GM18517 (cell line): Measurements from ENCODE around the gene RPS15A.

Source experiments
- ATAC-seq: cut with Tn5 transposase; IDR thresholded peaks from one replicate; pipeline ENCODE4 v1.9.1; 2021; ENCODE audit warnings: mild to moderate bottlenecking, moderate library complexity; ENCODE audit not compliant: unreplicated experiment

The RPS15A gene

DNA sequence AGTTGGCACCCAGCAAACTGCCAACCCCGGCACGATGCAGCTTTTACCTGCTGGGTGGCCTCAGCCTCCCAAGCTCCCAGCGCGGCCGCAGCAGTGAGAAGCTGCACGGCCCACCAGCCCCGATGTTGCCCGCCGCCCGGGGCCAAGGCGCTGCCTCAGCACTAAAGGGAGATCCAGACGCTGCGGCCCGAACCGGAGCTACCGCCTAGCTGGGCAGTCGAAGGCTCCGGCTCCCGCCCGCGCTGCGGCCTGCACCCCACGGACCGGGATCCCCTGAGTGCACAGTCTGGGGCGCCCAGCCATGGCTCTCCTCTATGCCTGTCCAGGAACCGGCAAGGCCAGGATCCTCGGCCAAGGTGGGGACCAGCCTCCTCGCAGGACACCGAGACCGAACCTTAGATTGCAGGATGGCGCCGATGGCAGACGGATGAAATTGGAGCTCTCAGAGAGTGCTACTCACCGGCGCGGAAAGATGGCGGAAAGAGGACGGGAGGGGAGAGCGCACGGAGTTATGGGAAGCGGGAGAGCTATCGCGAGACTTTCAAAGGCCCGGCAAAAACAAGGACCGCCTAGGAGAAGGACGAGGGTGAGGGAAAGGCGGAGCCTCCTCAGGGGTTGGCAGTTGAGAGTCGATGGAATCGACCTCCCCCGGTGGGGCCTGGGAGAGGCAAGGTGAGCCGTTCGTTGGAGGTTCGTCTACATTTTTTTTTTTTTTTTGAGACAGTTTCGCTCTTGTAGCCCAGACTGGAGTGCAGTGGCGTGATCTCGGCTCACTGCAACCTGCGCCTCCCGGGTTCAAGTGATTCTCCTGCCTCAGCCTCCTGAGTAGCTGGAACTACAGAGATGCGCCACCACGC lies at the start of gene RPS15A:
RPS15A (minus strand) TSS at position 485 of the 857 bp plus-strand sequence. CDS start 1,221 bp downstream, outside the sequence.
- peak; percentile 90 for ATAC-seq

- ATAC-seq: no peak
Measured at GRCh38 chr16:18839555-18839954, 49.4 kb upstream of the RPS15A start.

DNA sequence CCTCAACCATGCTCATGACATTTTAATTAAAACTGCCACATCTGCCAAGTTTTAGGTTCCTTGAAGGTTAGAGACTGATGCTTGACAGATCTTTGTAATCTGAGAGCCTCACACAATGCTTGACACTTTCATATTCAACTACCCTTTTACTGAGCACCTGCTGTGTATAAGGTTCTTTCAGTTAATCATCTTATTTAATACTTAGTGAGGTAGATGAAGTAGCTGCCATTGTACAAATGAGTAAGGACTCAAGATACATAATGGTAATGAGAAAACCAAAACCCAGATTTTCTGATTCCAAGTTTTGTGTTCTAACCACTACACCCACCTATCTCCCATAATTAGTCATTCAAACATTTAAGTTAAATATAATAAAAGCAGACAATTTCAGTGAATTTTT lies 46.6 kb upstream of the RPS15A start:
- ATAC-seq: no peak

GRCh38 chr16:18834864-18835263 lies 44.7 kb upstream of the RPS15A start:
- no peak for ATAC-seq

DNA sequence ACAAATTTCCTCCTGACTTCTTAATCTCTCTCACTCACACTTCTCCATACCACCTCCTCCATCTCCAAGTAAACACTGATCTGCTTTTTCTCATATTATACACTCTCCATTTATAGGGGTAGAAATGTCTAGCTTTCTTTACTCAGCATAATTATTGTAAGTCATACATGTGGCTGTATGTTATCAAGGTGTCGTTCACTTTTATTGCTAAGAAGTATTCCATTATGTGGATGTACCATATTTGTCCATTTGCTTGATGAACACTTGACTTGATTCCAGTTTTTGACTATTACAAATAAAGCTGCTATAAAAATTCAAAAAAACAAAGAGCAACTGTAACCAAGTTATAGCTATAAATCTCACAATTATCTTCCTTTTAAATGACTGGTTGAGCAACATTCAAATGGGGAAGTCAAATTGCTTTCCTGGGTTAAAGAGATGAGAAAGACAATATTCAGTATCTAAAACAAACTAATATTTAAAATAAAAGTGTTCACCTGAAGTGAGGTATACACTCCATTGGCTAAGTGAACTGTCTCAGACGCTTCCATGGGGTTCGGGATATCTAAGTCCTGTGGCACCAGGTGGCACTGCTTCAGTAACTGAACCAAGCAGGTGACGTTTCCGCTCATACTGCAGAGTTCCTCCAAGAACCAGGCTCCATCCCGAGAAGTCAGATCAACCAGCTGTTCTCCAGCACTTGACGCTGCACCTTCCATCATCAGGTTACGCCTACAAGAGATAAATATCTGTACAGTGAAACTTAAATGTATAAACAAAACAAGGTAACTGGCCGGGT lies 43.8 kb upstream of the RPS15A start:
- no peak for ATAC-seq

- no peak for ATAC-seq
Measured at GRCh38 chr16:18832613-18833012, 42.5 kb upstream of the RPS15A start.

DNA sequence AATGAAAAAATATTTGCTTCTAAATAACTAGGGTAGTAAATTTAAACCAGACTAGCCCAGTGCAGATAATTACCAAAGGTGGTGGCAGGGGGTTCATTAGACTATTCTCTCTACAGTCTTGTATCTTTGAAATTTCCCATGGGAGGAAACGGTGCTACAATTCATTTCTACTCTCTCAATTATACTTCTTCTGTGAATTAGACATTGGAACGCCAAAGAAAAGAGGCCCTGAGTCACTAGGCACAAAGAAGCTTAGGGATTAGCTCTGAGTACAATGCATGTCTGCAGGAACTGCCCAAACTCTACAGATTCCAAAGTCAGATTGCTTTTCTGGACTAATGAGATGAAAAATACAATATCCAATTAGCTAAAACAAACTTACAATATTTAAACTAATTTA lies 41.9 kb upstream of the RPS15A start:
- ATAC-seq: no peak

- no peak for ATAC-seq
Measured at GRCh38 chr16:18829251-18829650, 39.1 kb upstream of the RPS15A start.

DNA sequence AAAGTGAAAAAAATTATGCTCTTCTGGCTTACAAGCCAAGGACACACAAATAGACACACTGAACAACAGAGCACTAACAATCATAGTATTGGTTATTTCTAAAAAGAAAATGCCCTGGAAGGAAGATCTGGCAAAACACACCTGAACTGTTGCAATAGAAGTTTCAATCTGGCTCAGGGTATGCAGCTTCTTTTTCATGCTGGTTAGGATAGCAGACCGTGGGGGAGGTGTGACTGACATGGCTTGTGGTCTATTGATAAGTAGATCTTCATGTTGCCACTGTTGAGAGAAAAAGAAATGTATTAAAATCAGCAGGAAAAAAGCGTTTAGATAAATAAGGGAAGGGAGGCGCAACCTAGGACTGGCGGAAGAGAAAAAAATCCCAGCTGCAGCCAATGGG lies 37.8 kb upstream of the RPS15A start:
- ATAC-seq: no peak

GRCh38 chr16:18816286-18816685 lies 26.2 kb upstream of the RPS15A start:
- ATAC-seq: no peak

GRCh38 chr16:18811925-18812324 lies 21.8 kb upstream of the RPS15A start:
- ATAC-seq: no peak

GRCh38 chr16:18809165-18809564 lies 19.0 kb upstream of the RPS15A start:
- no peak for ATAC-seq

DNA sequence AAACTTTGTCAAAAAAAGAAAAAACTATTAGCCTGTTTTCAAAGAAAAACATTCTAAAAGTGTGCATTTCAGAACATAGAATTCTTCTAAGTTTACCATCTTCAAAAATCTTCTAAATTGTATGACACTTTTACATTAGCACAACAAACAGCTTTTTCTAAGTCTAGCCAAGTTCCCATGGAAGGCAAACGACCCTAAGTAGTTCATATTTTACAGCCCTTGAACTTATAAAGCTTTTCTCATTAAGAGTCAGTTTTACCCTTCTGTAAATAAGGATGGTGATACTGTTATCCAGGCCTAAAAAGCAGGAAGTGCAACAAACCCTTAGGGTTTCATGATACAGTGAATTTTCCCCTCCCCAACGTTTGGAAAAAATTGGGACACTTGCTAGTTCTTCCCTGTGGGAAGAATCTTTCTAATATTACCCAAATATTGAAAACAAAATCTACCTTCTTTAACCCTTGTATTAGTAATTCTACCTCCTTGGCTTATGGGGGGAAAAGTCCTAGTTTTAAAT lies 15.2 kb upstream of the RPS15A start:
- no peak for ATAC-seq

DNA sequence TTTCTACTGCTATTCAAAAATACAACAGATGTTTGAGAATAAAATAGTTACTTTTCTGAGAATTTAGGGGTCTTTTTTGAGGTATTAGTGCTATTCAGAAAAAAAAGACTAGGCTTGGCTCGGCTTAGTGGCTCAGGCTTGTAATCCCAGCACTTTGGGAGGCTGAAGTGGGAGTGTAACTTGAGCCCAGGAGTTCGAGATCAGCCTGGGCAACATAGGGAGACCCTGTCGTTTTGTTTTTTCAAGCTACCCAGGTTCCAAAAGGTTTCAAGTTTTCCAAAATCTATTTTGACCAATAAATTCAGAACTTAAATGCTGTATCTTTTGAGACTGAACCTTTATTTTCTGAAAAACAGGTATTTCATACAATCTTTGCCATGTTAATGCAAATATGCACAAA lies 14.4 kb upstream of the RPS15A start:
- no peak for ATAC-seq

- ATAC-seq: no peak
Measured at GRCh38 chr16:18803569-18804462, 13.7 kb upstream of the RPS15A start.

DNA sequence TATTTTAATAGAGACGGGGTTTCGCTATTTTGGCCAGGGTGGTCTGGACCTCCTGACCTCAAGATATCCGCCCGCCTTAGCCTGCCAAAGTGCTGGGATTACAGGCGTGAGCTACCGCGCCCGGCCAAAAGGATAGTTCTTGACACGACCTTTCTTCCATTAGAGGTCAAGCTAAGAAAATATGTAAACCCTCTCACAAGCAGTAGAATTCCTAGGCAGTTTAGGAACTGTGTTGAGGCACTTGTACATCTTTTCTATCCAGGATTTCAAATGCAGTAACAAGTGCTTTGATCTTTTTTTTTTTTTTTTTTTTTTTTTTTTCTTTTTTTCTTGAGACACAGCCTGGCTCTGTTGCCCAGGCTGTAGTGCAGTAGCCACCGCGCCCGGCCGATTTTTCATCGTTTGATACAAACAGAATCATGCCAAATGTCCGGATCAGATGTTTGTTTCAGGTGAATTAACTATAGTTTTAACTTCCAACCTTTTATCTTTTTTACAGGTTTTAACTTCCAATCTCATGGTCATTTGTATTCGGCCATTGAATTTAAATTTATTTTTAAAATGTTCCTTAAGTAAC lies 12.7 kb upstream of the RPS15A start:
- ATAC-seq: no peak

GRCh38 chr16:18801145-18801972 lies 11.2 kb upstream of the RPS15A start, which contains the start of gene ARL6IP1:
Gene ARL6IP1 (minus strand): TSS chr16:18801549. CDS start chr16:18801466, 83 bp downstream.
- peak; percentile 91 for ATAC-seq

GRCh38 chr16:18800775-18801144 lies 10.6 kb upstream of the RPS15A start:
- no peak for ATAC-seq

GRCh38 chr16:18800293-18800692 lies 10.2 kb upstream of the RPS15A start:
- ATAC-seq: no peak
